Right lobe of liver (tissue), 4 donors: ENCODE measurements around the gene GNB4.

Source experiments
- CTCF ChIP-seq, 4 donors: fragments of 200-600 bp in 3 of 4; fragments of 450-650 bp in 1 of 4; IDR thresholded peaks; one replicate each; pipeline versions ENCODE4 v1.5.1 to v1.8.0; 2016 to 2022; ENCODE audit warnings: antibody characterized with exemption in 4 of 4, mild to moderate bottlenecking in 2 of 4
- POLR2A ChIP-seq: fragments of 450-650 bp; IDR thresholded peaks from one replicate; pipeline ENCODE4 v1.6.1; 2017; ENCODE audit warnings: antibody characterized with exemption, mild to moderate bottlenecking
- donor health status: DM: no; HTN: no; CAD: no.
- donor health status: DM: no; HTN: no; CAD: no.
- donor health status: DM: no; HTN: yes; CAD: no.

- no peak for TF ChIP-seq CTCF (IDR thresholded peaks at IDR 0.05)
- no peak for TF ChIP-seq POLR2A
Measured at GRCh38 chr3:179463319-179463718, 12.0 kb upstream of the GNB4 start.
